ENCODE data around the gene PRR14L. TPM values are rescaled to one million over a fixed set of nuclear protein-coding genes. Genes with fewer than 3 reads are reported as not detected.

Gene PRR14L
- total RNA-seq, 2 donors from 2014 or later: 45.5 to 46.8 TPM

GRCh38 chr22:31637891-31638618 lies 111.9 kb downstream of the PRR14L start:
- Mint-ChIP-seq H3K27ac (peak overlapping the region; percentile 63), H3K36me3 (ENCODE audit: insufficient read depth in 2 of 2) (no peaks in the 10 kb centered on the region), H3K27me3 (ENCODE audit: low read depth) (no peaks in the 10 kb centered on the region), H3K4me1 (ENCODE audit: low read depth) (peaks cover 67% of the 10 kb centered on the region), H3K9me3 (no peaks in the 10 kb centered on the region), H3K4me3 (peak overlapping the region; percentile 14 to 31)
- ATAC-seq (replicated peaks in 1 of 2) (peak; percentile 33 to 58), DNase-seq (peak in 1 of 2 donors; percentile 23)

DNA sequence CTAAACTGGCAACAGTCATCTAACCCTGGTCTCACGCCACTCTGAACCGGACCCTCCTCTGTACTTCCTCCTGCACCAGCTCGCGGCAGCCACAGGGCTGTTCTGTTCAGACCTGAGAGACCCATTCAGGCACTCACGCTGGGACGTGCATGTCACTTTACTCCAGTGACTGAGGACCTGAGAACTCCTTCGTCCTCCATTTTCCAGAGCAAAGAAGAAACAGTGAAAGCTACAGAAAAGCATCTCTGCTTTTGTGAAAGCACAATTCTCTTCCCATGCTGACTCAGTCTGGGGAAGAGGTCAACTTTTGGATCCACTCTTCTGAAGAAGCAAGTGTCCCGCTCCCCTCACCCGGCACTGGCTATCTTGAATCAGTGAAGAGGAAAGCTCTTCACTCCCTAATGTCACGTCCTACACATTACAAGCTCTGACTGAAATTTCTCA lies 112.5 kb downstream of the PRR14L start:
- Mint-ChIP-seq H3K36me3 (ENCODE audit: insufficient read depth in 2 of 2) (no peaks in the 10 kb centered on the region), H3K9me3 (no peaks in the 10 kb centered on the region), H3K27ac (no peak overlapping the region), H3K4me3 (no peak overlapping the region), H3K4me1 (ENCODE audit: low read depth) (peaks cover 64% of the 10 kb centered on the region), H3K27me3 (ENCODE audit: low read depth) (no peaks in the 10 kb centered on the region)
- no peak for DNase-seq
- no peak for ATAC-seq (replicated peaks in 1 of 2)

DNA sequence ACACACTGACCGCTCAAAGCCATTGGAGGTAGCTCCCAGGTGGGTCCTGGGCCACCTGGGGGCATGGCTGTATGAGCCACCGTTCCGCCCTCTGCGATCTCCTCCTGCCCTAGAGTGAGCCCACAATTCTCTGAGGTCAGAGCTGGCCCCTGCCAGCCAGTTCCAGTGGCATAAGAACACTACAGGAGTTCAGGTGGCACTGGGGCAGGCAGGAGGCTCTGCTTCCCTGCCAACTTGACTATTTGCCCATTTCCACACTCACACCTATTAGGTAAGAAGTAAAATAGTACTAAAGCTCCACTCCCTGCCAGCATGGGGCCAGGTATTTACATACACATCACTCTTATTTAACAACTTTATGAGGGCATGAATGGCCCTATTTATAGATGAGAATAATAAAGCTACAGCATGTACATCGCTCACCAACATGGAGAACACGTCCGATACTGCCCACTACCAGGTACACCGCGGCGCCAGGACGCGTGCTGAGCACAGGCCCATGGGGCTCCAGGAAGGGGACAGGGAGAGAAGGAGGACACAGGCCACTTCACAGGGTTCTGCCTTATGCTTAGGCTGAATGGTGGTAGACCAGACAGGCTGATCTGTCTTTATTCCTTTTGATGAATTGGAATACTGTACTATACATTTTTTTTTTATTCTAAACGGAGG lies 114.2 kb downstream of the PRR14L start:
- H3K4me1 Mint-ChIP-seq (ENCODE audit: low read depth): peaks cover 61% of the 10 kb centered on the region
- no peak for DNase-seq
- H3K4me3 Mint-ChIP-seq: no peak overlapping the region
- no peaks in the 10 kb centered on the region for H3K27me3 Mint-ChIP-seq (ENCODE audit: low read depth)
- H3K36me3 Mint-ChIP-seq (ENCODE audit: insufficient read depth in 2 of 2): no peaks in the 10 kb centered on the region
- no peak overlapping the region for H3K27ac Mint-ChIP-seq
- H3K9me3 Mint-ChIP-seq: no peaks in the 10 kb centered on the region
- no peak for ATAC-seq (replicated peaks in 1 of 2)

DNA sequence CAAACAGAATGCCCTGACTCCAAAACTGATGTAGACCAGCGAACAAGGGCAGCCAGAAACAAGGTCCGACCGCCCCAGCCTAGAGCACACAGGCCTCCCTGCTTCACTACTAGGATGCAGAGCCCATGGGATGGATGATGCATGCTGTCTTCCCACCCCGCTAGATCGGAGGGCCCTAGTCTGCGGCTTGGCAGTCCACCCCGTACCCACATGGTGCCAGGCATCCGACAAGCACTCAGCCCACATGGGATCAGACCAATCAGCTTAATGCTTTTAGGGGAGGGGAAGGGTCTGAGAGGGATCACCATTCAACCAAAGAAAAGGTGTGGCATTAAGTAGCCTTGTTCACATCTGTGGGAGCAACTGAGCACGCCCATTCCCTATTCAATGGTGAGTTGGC lies 118.5 kb downstream of the PRR14L start:
- Mint-ChIP-seq H3K9me3 (no peaks in the 10 kb centered on the region), H3K36me3 (ENCODE audit: insufficient read depth in 2 of 2) (peaks cover 0 to 5% of the 10 kb centered on the region in 2 donors), H3K4me3 (peak overlapping the region; percentile 78 to 88), H3K27ac (peak overlapping the region; percentile 88), H3K4me1 (ENCODE audit: low read depth) (peaks cover 62% of the 10 kb centered on the region), H3K27me3 (ENCODE audit: low read depth) (no peaks in the 10 kb centered on the region)
- no peak for ATAC-seq (replicated peaks in 1 of 2)
- no peak for DNase-seq

Other genes starting within 250 kb of the PRR14L start
- 10 to 100 TPM; 38.0 to 38.5 TPM for gene PISD, start 87.9 kb downstream of the PRR14L start, total RNA-seq
- gene DEPDC5, start 3.9 kb upstream of the PRR14L start, total RNA-seq: 10 to 100 TPM; 34.1 to 38.1 TPM
- gene YWHAH, start 194.4 kb upstream of the PRR14L start, total RNA-seq: 10 to 100 TPM; 74.2 to 76.8 TPM

All from activated T-cell treated with anti-CD3 and anti-CD28 coated beads, Interleukin-2, amount 50 U/mL, for 72 hours (primary cell).